Tibial artery (tissue), 4 donors: ENCODE measurements around the gene SMAGP.

ENCODE experiments used
- DNase-seq, 2 donors: peaks; one replicate each; pipeline ENCODE4 v3.0.0-alpha.2; 2019
- H3K27ac ChIP-seq, 2 donors: fragments of 200-600 bp; sonication (generic) in 1 of 2; 1 replicate in 1 of 2; 2 replicates in 1 of 2; pipeline ENCODE4 v1.5.1; 2018 to 2019; ENCODE audit warnings: mild to moderate bottlenecking in 1 of 2
- H3K27me3 ChIP-seq, 2 donors: fragments of 200-600 bp; sonication (generic) in 1 of 2; one replicate each; pipeline versions ENCODE4 v1.5.1 to v1.6.0; 2016 to 2019
- H3K36me3 ChIP-seq, 3 donors: fragments of 200-600 bp; sonication (generic) in 2 of 3; one replicate each; pipeline ENCODE4 v1.5.1; 2016 to 2019; ENCODE audit warnings: mild to moderate bottlenecking in 2 of 3
- H3K4me1 ChIP-seq, 4 donors: fragments of 200-600 bp; sonication (generic) in 2 of 4; 1 replicate in 3 of 4; 2 replicates in 1 of 4; pipeline ENCODE4 v1.5.1; 2016 to 2019
- H3K4me3 ChIP-seq, 2 donors: fragments of 200-600 bp; sonication (generic) in 1 of 2; 1 replicate in 1 of 2; 2 replicates in 1 of 2; pipeline ENCODE4 v1.5.1; 2018 to 2019; ENCODE audit warnings: mild to moderate bottlenecking in 2 of 2
- H3K9me3 ChIP-seq, 3 donors: fragments of 200-600 bp; sonication (generic) in 1 of 3; one replicate each; pipeline ENCODE4 v1.5.1; 2016 to 2019
- intact Hi-C: fragments of 100-400 bp; cut with DNase I; formaldehyde crosslinking; loops from one replicate; pipeline ENCODE4 v1.15.0; 2023; ENCODE audit warnings: low total_unique reads
- TF ChIP-seq, protein P1 (sequence below), 2 experiments: fragments of 200-600 bp in 1 of 2; fragments of 450-650 bp in 1 of 2; IDR thresholded peaks; one replicate each; pipeline ENCODE4 v1.5.1; 2017 to 2019; ENCODE audit warnings: antibody characterized with exemption in 2 of 2, mild to moderate bottlenecking in 1 of 2, moderate library complexity in 1 of 2

The SMAGP gene

GRCh38 chr12:51195841-51196240 is 74.4 kb downstream of the SMAGP start:
- no peak overlapping the region for H3K4me3 ChIP-seq

More at GRCh38 chr12:51195841-51196240, 74.4 kb downstream of the SMAGP start:
- Histone ChIP-seq H3K9me3 (no peaks in the 10 kb centered on the region), H3K27ac (no peak overlapping the region), H3K36me3 (peaks cover 24 to 77% (median 43%) of the 10 kb centered on the region in 3 donors), H3K27me3 (no peaks in the 10 kb centered on the region), H3K4me1 (no peaks in the 10 kb centered on the region)
- DNase-seq: no peak
- TF ChIP-seq, protein P1, sequence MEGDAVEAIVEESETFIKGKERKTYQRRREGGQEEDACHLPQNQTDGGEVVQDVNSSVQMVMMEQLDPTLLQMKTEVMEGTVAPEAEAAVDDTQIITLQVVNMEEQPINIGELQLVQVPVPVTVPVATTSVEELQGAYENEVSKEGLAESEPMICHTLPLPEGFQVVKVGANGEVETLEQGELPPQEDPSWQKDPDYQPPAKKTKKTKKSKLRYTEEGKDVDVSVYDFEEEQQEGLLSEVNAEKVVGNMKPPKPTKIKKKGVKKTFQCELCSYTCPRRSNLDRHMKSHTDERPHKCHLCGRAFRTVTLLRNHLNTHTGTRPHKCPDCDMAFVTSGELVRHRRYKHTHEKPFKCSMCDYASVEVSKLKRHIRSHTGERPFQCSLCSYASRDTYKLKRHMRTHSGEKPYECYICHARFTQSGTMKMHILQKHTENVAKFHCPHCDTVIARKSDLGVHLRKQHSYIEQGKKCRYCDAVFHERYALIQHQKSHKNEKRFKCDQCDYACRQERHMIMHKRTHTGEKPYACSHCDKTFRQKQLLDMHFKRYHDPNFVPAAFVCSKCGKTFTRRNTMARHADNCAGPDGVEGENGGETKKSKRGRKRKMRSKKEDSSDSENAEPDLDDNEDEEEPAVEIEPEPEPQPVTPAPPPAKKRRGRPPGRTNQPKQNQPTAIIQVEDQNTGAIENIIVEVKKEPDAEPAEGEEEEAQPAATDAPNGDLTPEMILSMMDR (IDR thresholded peaks at IDR 0.05): no peak
- intact Hi-C loops: no loop called here
